ENCODE data around the gene CDH15.
"Not testable (repeated sequence)": the region's sequence is repeated elsewhere in the genome, so short reads cannot be mapped to it uniquely, and the experiment has no call there.

The CDH15 gene

DNA sequence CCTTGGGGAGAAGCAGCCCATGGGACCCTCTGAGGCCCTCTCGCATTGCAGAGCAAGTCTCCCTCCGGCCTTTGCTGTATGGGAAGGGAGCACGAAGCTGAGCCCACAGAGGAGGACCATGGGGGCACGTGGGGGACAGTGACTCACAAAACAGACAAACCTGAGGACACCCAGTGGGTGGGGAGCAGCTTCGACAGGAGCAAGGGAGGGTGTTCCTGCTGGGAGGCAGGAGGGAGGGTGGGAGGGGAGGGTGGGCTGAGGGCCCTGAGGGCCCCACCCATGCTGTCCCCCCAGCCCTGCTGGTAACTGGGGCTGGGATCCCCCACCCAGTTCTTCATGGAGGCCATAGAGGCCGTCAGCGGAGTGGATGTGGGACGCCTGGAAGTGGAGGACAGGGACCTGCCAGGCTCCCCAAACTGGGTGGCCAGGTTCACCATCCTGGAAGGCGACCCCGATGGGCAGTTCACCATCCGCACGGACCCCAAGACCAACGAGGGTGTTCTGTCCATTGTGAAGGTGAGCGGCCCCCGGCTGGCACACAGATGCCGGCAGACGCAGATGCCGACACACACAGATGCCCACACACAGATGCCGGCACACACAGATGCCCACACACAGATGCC, 16.3 kb downstream of the CDH15 start:
- no peak for DNase-seq (ENCODE audit: low read depth in 2 of 2)

DNA sequence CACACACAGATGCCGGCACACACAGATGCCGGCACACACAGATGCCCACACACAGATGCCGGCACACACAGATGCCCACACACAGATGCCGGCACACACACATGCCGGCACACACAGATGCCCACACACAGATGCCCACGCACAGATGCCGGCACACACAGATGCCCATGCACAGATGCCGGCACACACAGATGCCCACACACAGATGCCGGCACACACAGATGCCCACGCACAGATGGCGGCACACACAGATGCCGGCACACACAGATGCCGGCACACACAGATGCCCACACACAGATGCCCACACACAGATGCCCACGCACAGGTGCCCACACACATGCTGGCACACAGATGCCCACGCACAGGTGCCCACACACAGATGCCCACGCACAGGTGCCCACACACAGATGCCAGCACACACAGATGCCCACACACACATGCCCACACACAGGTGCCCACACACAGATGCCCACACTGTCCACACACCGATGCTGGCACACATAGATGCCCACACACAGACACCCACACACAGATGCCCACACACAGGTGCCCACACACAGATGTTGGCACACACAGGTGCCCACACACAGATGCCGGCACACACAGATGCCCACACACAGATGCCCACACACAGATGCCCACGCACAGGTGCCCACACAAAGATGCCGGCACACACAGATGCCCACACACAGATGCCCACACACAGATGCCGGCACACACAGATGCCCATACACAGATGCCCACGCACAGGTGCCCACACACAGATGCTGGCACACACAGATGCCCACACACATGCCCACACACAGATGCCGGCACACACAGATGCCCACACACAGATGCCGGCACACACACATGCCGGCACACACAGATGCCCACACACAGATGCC, 17.2 kb downstream of the CDH15 start:
- DNase-seq (ENCODE audit: low read depth in 2 of 2) = not testable (repeated sequence)

DNA sequence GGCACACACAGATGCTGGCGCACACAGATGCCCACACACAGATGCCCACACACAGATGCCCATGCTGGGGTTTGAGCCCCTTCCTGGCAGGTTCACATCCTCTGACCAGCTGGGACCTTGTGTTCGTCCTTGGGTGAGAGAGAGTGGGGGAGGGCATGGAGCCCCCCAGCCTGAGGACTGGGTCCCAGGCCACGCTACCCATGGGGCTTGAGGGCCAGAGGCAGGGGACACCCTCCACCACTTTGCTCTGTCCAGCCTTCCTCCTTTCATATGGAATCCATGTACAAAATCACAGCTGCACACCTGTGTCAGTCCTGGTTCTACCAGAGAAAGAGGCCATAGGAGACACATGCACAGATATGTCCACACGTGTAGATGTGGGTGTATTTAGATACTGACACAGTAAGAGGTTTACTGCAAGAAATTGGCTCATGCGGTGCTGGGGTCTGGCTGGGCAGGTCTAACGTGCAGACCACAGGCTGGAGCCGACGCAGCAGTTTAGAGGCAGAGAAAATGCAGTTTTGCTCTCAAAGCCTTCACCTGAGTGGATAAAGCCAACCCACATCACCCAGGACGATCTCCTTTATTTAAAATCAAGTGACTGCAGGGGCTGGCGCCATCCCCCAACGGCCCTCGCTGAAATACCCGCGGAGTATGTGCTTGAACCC, 17.9 kb downstream of the CDH15 start:
- no peak for DNase-seq (ENCODE audit: low read depth in 2 of 2)

DNA sequence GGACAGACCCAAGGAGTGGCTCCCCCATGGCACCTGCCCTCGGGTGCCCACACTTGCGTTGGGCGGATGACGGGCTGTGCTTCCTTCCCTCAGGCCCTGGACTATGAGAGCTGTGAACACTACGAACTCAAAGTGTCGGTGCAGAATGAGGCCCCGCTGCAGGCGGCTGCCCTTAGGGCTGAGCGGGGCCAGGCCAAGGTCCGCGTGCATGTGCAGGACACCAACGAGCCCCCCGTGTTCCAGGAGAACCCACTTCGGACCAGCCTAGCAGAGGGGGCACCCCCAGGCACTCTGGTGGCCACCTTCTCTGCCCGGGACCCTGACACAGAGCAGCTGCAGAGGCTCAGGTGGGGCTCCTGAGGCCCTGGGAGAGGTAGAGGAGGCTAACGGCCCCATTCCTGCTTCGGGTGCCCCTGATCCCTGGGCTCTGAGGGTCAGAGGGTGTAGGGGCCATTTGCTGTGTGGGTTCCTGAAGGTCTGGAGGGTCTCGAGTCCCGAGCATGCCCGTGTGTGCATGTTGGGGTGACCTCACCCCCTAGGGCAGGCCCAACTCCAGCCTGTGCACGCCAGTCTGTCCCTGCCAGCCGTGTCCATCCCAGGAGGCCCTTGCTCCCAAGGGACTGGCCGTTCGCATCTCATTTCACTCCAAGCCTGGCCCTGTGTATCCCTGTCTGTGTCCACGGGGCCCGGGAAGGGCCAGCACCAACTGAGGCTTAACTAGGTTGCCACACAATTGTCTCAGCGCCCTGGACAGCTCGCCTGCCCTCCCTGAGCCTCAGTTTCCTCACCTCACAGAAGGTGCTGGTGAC, 18.8 kb downstream of the CDH15 start:
- no peak for DNase-seq (ENCODE audit: low read depth in 2 of 2)

DNA sequence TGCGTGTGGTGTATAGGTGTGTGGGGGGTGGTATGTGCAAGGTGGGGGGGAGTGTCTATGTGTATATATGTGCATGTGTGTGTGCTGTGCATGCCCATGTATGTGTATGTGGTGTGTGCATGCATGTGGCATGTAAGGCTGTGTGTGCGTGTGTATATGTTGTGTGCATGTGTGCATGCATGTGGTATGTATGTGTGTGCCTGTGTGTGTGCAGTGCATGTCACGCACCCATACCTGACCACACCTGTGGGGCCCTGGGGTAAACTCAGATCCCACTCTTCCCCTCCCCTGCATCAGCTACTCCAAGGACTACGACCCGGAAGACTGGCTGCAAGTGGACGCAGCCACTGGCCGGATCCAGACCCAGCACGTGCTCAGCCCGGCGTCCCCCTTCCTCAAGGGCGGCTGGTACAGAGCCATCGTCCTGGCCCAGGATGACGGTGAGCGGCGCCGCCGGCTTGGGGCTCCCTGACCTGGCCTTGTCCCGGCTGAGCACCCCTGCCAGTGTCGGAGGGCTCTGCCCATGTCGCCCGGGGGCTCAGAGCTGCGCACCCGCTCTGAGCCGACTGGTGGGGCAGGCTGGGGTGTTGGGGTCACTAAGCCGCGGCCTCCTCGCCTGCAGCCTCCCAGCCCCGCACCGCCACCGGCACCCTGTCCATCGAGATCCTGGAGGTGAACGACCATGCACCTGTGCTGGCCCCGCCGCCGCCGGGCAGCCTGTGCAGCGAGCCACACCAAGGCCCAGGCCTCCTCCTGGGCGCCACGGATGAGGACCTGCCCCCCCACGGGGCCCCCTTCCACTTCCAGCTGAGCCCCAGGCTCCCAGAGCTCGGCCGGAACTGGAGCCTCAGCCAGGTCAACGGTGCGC, 19.7 kb downstream of the CDH15 start:
- DNase-seq (ENCODE audit: low read depth in 2 of 2) = no peak

DNA sequence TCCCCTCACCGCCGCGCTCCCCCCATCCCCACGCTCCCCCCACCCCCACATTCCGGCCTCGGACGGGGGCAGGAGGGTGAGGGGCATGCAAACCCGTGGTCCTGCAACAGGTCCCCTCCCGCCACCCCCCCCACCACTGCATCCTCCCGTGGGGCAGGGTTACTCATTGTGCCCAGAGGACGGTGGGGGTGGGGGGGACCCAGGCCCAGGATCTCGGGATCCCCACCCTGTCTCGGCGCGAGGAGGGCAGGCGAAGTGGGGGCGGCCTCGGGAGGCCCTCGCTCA, 20.3 kb downstream of the CDH15 start:
- no peak for DNase-seq (ENCODE audit: low read depth in 2 of 2)

DNA sequence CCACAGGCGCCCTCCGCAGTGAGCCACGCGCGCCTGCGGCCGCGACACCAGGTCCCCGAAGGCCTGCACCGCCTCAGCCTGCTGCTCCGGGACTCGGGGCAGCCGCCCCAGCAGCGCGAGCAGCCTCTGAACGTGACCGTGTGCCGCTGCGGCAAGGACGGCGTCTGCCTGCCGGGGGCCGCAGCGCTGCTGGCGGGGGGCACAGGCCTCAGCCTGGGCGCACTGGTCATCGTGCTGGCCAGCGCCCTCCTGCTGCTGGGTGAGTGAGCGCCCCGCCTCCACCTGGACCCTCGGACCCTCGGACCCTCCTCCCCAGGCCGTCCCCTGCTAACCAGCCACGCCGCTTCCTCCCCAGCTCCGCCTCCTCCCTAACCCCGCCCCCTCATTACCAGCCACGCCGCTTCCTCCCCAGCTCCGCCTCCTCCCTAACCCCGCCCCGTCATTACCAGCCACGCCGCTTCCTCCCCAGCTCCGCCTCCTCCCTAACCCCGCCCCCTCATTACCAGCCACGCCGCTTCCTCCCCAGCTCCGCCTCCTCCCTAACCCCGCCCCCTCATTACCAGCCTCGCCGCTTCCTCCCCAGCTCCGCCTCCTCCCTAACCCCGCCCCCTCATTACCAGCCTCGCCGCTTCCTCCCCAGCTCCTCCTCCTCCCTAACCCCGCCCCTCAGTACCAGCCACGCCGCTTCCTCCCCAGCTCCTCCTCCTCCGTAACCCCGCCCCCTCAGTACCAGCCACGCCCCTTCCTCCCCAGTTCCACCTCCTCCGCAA, 20.8 kb downstream of the CDH15 start:
- peak; percentile 59 to 82 for DNase-seq (ENCODE audit: low read depth in 2 of 2)

DNA sequence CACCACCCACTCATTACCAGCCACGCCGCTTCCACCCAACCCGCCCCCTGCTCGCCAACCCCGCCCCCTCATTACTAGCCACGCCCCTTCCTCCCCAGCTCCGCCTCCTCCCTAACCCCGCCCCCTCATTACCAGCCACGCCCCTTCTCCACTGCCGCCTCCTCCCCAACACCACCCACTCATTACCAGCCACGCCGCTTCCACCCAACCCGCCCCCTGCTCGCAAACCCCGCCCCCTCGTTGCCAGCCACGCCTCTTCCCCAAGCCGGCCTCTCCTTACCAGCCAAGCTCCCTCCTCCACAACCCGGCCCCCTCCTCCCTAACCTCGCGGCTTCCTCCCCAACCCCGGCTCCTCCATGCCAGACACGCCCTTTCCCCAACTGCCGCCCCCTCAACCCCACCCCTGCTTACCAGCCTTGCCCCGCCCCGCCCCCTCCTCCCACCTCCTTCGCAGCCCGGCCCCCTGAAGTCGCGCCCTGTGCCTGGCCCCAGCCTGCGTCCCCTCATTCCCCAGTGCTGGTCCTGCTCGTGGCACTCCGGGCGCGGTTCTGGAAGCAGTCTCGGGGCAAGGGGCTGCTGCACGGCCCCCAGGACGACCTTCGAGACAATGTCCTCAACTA, 21.5 kb downstream of the CDH15 start:
- DNase-seq (ENCODE audit: low read depth in 2 of 2) = no peak

DNA sequence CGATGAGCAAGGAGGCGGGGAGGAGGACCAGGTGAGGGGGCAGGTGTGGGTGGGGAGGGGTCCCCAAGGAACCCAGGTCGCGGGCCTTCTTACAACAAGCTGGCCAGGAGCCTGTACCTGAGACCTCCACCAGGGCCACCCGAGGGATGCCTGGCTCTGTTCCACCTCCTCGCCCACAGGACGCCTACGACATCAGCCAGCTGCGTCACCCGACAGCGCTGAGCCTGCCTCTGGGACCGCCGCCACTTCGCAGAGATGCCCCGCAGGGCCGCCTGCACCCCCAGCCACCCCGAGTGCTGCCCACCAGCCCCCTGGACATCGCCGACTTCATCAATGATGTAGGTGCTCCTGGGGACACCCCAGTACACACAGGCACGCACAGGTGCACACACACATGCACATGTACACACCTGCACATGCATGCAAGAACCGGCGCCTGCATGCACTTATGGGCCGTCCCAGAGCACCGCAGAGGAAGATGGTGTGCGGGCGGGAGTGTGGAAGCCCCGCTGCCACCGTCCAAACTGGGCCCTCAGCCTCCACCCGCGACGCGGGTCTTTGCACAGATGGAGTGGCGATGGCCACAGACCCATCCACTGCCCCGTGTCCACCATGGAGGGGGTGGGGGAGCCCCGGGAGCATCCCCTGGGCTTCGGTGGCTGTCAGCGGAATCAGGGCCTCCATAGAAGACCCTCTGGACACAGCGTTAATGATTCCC, 22.2 kb downstream of the CDH15 start:
- DNase-seq (ENCODE audit: low read depth in 2 of 2) = no peak

DNA sequence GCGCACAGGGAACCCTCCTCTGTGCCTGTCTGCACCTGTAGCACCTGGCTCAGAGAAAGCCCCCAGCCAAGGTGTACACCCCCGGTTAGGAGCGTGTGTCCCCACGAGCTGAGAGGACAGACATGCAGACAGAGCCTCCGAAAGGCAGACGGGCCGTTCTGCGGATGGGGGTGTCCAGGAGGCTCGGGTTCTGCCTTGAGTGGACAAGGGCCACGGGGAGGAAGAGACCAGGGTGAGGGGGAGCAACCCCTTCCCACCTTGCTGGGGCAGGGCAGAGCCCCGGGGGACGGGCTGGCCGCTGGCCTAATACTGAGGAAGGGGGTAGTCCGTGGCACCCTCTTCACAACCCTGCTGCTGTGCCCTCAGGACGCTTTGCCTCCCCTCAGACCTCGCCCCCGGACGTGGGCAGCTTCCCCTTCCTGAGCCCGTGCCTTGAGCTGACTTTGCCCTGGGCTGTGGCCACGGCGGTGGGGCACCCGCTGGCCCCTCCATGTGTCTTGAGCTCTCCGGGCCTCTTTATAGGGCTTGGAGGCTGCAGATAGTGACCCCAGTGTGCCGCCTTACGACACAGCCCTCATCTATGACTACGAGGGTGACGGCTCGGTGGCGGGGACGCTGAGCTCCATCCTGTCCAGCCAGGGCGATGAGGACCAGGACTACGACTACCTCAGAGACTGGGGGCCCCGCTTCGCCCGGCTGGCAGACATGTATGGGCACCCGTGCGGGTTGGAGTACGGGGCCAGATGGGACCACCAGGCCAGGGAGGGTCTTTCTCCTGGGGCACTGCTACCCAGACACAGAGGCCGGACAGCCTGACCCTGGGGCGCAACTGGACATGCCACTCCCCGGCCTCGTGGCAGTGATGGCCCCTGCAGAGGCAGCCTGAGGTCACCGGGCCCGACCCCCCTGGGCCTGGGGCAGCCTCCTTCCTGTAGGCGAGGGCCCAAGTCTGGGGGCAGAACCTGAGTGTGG, 23.1 kb downstream of the CDH15 start:
- DNase-seq (ENCODE audit: low read depth in 2 of 2) = no peak

DNA sequence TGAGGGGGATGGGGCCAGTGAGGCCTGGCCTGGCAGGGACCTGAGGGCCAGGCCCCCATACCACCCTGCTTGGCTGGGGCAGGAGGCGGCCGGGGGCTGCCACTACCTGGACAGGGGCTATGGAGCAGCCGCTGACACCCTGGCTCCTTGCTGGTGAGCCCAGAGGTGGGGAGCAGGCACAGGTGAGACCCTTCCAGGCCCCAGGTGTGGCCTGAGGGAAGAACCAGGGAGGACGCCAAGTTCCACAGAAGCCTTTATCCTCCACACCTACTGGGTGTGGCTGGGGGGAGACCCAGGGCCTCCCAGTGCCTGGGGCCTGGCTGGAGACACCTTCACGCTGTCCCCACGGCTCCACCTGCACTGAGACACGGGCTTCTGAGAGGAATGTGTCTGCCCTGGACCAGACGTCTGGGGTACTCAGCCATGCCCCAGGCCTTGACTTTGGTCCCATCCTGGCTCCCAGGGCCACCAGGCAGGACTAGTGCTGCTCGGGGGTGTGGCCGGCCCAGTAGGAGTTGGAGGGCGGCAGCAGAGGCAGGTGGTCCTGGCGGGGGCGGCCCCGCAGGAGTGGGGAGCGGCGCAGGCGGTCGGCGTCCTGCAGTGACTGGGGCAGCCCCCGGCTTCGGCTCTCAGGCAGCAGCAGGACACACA, 24.1 kb downstream of the CDH15 start:
- no peak for DNase-seq (ENCODE audit: low read depth in 2 of 2)

DNA sequence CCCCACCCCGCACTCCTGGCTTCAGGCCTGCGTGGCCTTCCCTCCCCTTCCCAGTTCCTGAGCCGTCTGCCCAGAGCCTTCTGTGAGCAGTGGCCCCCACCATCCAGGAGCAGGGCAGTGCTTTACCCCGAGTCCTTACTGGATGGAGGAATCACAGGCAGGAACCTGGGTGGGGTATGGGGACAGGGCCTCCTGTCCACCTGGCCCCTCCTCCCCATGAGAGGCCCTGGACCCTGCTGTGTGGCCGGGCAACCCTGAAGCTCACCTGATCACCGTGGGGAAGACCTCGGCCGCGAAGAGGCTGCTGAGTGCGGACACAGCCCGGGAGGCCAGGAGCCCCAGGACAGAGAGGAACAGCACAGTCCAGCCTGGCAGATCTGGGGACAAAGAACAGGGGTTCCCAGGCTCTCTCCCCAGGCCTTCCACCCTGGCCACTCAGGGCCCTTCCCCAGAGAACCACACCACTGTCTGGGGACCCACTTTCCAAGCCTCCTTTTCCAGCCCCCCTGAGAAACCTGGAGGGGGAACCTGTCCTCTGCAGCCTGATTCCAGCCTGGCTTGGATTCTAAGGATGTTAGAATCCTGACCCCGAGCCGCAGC, 25.6 kb downstream of the CDH15 start:
- no peak for DNase-seq (ENCODE audit: low read depth in 2 of 2)

DNA sequence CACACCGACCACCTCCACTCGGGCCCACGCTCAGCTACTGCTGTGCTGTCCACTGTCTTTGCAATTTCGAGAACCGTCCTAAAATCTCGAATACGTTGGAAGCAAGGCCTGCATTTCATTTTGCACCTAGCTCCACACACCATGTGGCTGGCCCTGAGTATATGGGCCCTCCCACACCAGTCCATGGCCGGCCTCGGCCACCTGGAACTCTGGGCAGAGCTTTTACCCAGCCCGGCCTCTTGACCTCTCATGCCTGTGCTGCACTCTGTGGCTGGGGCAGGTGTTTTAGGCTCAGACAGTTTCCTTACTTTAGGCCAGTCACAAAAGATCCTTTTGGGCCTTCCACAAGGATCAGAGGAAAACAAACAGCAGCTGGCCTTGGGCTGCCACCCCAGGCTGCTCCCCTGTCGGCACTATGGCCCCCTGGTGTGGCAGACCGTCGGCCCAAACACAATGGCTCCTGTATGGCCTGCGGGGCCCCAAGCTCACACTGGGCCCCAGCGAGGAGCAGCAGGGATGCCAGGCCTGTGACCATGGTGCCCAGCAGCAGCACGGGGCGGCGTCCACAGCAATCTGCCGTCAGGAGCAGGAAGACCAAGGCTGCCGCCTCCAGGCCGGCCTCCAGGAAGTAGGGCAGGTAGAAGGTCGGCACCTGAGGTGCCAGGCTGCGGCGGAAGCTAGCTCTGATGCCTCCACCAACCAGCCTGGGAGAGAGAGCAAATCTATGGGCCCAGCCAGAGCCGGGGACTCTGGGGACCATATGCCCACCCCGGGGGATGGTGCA, 26.3 kb downstream of the CDH15 start:
- DNase-seq (ENCODE audit: low read depth in 2 of 2) = no peak

DNA sequence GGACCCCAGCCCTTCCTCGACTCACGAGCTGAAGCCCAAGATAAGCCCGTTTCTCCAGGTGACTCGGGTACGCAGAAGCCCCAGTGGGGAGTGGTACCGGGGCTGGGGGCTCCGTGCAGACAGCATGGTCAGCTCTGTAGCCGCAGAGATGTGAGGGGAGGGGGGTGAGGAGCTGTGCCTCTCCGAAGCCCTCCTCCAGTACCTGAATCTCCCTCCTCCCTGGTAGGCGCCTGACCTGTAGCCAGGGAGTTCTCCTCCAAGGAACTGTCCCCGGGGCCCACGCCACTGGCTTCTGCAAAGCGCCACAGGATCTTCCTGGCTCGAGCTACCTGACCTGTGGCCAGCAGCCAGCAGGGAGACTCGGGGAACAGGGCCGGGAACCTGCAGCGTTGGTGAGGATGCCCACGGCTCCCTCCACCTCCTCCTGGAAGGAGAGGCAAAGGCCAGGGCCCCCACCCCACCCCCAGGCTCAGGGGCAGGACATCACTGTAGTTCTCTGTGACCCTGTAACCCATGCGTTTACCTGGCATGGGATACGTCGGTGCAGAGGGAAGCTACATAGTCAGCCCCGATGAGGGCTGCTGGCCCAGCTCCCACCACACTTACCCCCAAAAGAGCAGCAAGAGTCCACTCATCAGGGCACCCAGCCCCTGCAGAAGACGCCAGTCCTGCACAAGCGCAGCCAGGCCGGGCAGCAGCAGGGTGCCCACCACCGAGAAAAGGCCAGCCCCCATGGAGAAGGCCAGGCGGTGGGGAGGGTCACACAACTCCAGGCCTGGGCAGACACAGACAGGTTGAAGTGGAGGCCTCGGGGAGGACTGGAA, 27.1 kb downstream of the CDH15 start:
- no peak for DNase-seq (ENCODE audit: low read depth in 2 of 2)

All from activated CD4-positive, alpha-beta T cell treated with anti-CD3 and anti-CD28 coated beads for 24 hours (primary cell).